Trophoblast cell (in vitro differentiated cells and primary cell): ENCODE data around the gene WIZ.

Experiments
- DNase-seq, 2 donors: peaks; one replicate each; pipeline ENCODE4 v3.0.0-alpha.2; 2016
- H2AFZ ChIP-seq: 2 replicates; pipeline ENCODE4 v1.6.1; 2013; ENCODE audit warnings: low read length, moderate library complexity, mild to moderate bottlenecking; ENCODE audit not compliant: insufficient read depth, poor library complexity
- H2AK5ac ChIP-seq: 2 replicates; pipeline ENCODE4 v1.6.1; 2013; ENCODE audit warnings: mild to moderate bottlenecking, low read length
- H2BK120ac ChIP-seq: 2 replicates; pipeline ENCODE4 v1.6.1; 2013; ENCODE audit warnings: low read length, mild to moderate bottlenecking, moderate library complexity; ENCODE audit not compliant: insufficient read depth, poor library complexity
- H2BK12ac ChIP-seq: 2 replicates; pipeline ENCODE4 v1.6.1; 2013; ENCODE audit warnings: mild to moderate bottlenecking, low read length, moderate library complexity
- H2BK5ac ChIP-seq: 2 replicates; pipeline ENCODE4 v1.6.1; 2013; ENCODE audit warnings: low read length, low read depth, moderate library complexity, mild to moderate bottlenecking; ENCODE audit not compliant: poor library complexity
- H3K14ac ChIP-seq: 2 replicates; pipeline ENCODE4 v1.6.1; 2013; ENCODE audit warnings: mild to moderate bottlenecking, low read length
- H3K18ac ChIP-seq: 2 replicates; pipeline ENCODE4 v1.6.1; 2013; ENCODE audit warnings: mild to moderate bottlenecking, low read length
- H3K23ac ChIP-seq: 2 replicates; pipeline ENCODE4 v1.6.1; 2013; ENCODE audit warnings: low read length
- H3K27ac ChIP-seq: 2 replicates; pipeline ENCODE4 v1.5.1; 2013; ENCODE audit warnings: low read depth, mild to moderate bottlenecking, inconsistent platforms, low read length, moderate library complexity
- H3K27me3 ChIP-seq: 2 replicates; pipeline ENCODE4 v1.6.1; 2013; ENCODE audit warnings: inconsistent platforms, mild to moderate bottlenecking, low read length, moderate library complexity; ENCODE audit not compliant: insufficient read depth
- H3K36me3 ChIP-seq, 2 experiments: 1 replicate in 1 of 2; 2 replicates in 1 of 2; pipeline ENCODE4 v1.6.1; 2013; ENCODE audit warnings: low read length in 2 of 2, mild to moderate bottlenecking in 2 of 2, moderate library complexity in 1 of 2; ENCODE audit not compliant: insufficient read depth in 2 of 2, control insufficient read depth in 1 of 2
- H3K4ac ChIP-seq: 2 replicates; pipeline ENCODE4 v1.6.1; 2013; ENCODE audit warnings: low read depth, mild to moderate bottlenecking, low read length, moderate library complexity
- H3K4me1 ChIP-seq, 2 experiments: 1 replicate in 1 of 2; 2 replicates in 1 of 2; pipeline ENCODE4 v1.6.1; 2013; ENCODE audit warnings: low read length in 2 of 2, mild to moderate bottlenecking in 2 of 2, moderate library complexity in 1 of 2; ENCODE audit not compliant: insufficient read depth in 2 of 2, control insufficient read depth in 1 of 2
- H3K4me2 ChIP-seq: 2 replicates; pipeline ENCODE4 v1.6.1; 2013; ENCODE audit warnings: inconsistent platforms, mild to moderate bottlenecking, low read length, moderate library complexity
- H3K4me3 ChIP-seq: 2 replicates; pipeline ENCODE4 v1.5.1; 2013; ENCODE audit warnings: mild to moderate bottlenecking, low read depth, low read length, inconsistent platforms
- H3K79me1 ChIP-seq: one replicate; pipeline ENCODE4 v1.6.1; 2013; ENCODE audit warnings: low read length
- H3K79me2 ChIP-seq: 2 replicates; pipeline ENCODE4 v1.6.1; 2013; ENCODE audit warnings: low read length, mild to moderate bottlenecking; ENCODE audit not compliant: control insufficient read depth, insufficient read depth, poor library complexity
- H3K9ac ChIP-seq: 2 replicates; pipeline ENCODE4 v1.6.1; 2013; ENCODE audit warnings: mild to moderate bottlenecking, low read length
- H3K9me3 ChIP-seq: 2 replicates; pipeline ENCODE4 v1.6.1; 2013; ENCODE audit warnings: low read depth, mild to moderate bottlenecking, control low read depth, inconsistent platforms, low read length; ENCODE audit not compliant: insufficient read depth
- H4K12ac ChIP-seq: 2 replicates; pipeline ENCODE4 v1.6.1; 2013; ENCODE audit warnings: low read depth, mild to moderate bottlenecking, low read length, moderate library complexity
- H4K8ac ChIP-seq: 2 replicates; pipeline ENCODE4 v1.6.1; 2013; ENCODE audit warnings: low read depth, mild to moderate bottlenecking, low read length, moderate library complexity
- H4K91ac ChIP-seq: one replicate; pipeline ENCODE4 v1.6.1; 2013; ENCODE audit warnings: low read depth, mild to moderate bottlenecking, low read length, moderate library complexity
- WGBS: extraction: QIAGEN DNeasy Blood & Tissue Kit; methylation state at CpG from one replicate; pipeline ENCODE4 v1.1.7; 2013; ENCODE audit warnings: missing lambda C conversion rate; ENCODE audit not compliant: insufficient read length, insufficient coverage; ENCODE audit errors: extremely low coverage; 5-methylcytosine and 5-hydroxymethylcytosine counted together

Gene WIZ

DNA sequence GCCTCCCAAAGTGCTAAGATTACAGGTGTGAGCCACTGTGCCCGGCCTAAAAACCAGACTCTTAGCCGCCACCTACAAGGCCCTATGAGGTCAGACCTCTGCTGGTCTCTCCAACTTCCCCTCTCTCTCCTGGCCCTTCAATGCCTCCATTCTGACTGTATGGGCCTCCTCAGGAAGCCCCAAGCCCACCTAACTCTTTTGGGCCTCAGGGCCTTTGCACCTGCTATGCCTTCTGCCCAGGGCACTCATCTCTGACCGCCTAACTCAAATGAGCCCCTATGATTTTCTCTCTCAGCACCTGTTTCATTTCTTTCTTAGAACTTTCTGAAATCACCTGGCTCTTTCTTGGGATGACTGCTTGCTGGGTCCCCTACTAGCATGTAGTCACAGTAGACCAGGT is 6.4 kb downstream of the WIZ start:
- Histone ChIP-seq H3K27me3 (no peaks in the 10 kb centered on the region), H2BK5ac (no peak overlapping the region), H2BK120ac (no peak overlapping the region), H2AFZ (no peak overlapping the region), H3K14ac (no peak overlapping the region), H4K12ac (no peak overlapping the region), H4K91ac (no peak overlapping the region), H3K36me3 (no peaks in the 10 kb centered on the region), H2AK5ac (no peak overlapping the region), H3K4me1 (no peaks in the 10 kb centered on the region), H3K4me2 (no peak overlapping the region), H3K9me3 (no peaks in the 10 kb centered on the region), H3K4ac (no peak overlapping the region), H3K79me1 (no peaks in the 10 kb centered on the region), H3K4me3 (no peak overlapping the region), H3K18ac (no peak overlapping the region), H3K23ac (no peak overlapping the region), H3K27ac (no peak overlapping the region), H3K79me2 (no peaks in the 10 kb centered on the region), H2BK12ac (no peak overlapping the region), H4K8ac (no peak overlapping the region), H3K9ac (no peak overlapping the region)
- WGBS: no CpG with 5 or more reads among the region's 3 CpGs
- no peak for DNase-seq

DNA sequence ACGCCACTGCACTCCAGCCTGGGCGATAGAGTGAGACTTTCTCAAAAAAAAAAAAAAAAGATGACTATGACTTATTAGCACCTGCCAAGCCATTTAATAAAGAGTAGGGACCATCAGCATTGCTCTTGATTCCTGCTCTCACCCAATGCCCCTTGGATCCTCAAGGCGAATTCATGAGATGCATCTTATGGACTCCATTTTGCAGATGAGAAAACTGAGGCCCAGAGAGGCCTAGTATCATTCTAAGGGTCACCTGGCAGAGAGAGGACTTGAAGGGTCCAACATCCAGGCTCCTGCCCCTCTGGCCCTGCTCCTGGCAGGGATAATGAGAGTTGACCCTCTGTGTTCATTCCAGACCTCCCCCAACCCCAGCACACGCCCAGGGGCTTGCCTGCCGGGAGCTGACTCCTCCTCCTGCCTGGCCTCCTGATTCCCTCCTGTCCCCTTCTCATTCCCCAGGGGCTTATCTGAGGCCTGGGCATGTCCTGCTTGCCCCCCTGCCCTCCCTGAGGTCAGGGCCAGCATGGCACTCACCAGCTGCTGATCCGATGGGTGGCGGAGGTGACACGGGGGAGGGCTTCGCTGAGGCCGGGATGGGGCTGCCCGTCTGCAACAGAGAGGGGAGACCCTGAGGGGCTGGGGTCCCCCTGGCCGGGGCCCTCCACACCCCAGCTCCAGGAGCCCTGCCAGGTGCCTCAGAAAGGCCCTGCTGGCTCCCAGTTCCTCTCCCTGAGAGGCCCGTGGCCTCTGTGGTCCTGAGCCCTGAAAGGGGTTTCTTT is 7.4 kb downstream of the WIZ start:
- Histone ChIP-seq H3K79me2 (no peaks in the 10 kb centered on the region), H3K9me3 (no peaks in the 10 kb centered on the region), H4K91ac (no peak overlapping the region), H2AFZ (no peak overlapping the region), H3K36me3 (no peaks in the 10 kb centered on the region), H3K27me3 (no peaks in the 10 kb centered on the region), H3K4ac (no peak overlapping the region), H3K4me2 (no peak overlapping the region), H3K14ac (no peak overlapping the region), H3K27ac (no peak overlapping the region), H3K4me1 (no peaks in the 10 kb centered on the region), H4K12ac (no peak overlapping the region), H3K23ac (no peak overlapping the region), H4K8ac (no peak overlapping the region), H2BK12ac (no peak overlapping the region), H2AK5ac (no peak overlapping the region), H3K18ac (no peak overlapping the region), H3K9ac (no peak overlapping the region), H2BK120ac (no peak overlapping the region), H3K79me1 (no peaks in the 10 kb centered on the region), H2BK5ac (no peak overlapping the region), H3K4me3 (no peak overlapping the region)
- no peak for DNase-seq
- no CpG with 5 or more reads among the region's 13 CpGs for WGBS

DNA sequence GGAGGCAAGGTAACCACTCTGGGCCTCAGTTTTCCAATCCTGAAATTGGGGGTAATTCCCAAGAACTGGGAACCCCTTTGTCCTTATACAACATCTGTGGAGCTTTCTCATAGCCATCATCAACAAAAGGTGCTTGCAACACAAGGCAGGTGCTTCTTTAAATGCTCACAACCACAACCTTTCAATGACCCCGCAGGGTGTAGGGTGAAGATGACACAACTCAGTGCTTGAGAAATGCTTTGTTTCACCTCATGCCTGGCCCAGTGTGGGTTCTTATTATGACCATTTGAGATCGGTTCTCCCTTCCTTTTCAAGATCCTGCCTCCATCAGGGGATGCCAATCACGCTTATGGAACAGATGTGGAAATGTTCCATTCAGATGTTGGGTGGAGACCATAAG is 8.4 kb downstream of the WIZ start:
- Histone ChIP-seq H3K18ac (no peak overlapping the region), H4K91ac (no peak overlapping the region), H3K9ac (no peak overlapping the region), H3K4me1 (no peaks in the 10 kb centered on the region), H3K27ac (no peak overlapping the region), H3K27me3 (no peaks in the 10 kb centered on the region), H2BK120ac (no peak overlapping the region), H3K9me3 (peaks cover 2% of the 10 kb centered on the region), H3K79me2 (no peaks in the 10 kb centered on the region), H4K12ac (no peak overlapping the region), H2AFZ (no peak overlapping the region), H4K8ac (no peak overlapping the region), H3K4ac (no peak overlapping the region), H2BK5ac (no peak overlapping the region), H3K14ac (no peak overlapping the region), H3K79me1 (no peaks in the 10 kb centered on the region), H3K36me3 (no peaks in the 10 kb centered on the region), H2AK5ac (no peak overlapping the region), H3K4me2 (no peak overlapping the region), H3K23ac (no peak overlapping the region), H3K4me3 (no peak overlapping the region), H2BK12ac (no peak overlapping the region)
- DNase-seq: peak in 1 of 2 donors; percentile 26
- WGBS: no CpG with 5 or more reads among the region's 3 CpGs

DNA sequence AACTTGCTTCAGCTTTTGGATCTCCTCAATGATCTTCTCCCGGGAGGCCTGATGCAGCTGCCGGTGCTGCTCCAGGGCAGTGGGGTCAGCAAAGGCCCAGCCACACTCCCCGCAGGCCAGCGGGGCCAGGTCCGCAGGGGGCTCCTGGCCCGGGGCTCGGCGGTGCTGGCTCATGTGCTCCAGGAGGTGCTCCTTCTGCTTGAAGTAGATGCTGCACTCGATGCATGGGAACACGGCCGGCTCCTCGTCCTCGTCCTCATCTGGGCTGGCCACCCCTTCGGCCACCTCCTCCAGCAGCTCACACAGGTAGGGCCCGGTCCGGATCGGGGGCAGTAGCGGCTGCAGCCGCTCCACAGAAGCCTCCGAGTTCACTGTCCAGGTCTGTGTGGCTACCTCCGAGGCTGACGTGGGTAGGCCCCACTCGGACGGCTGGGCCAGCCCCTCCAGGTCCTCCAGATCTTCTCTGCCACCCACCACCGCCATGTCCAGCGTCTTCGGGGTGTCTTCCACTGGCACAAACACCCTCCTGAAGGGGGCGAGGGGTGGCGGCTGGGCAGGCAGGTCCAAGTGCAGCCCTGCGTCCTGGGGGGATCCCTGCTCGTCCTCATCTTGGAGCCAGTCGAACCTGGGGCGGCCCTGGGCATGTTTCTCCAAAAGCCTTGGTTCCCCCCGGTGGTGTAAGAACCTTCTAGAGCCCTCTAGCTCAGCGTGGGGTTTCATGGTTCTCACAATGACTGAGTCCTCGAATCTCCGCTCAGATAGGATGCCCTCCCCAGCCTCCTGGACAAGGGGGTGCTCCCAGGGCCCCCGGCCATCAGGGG is 9.7 kb downstream of the WIZ start:
- H2BK12ac ChIP-seq: no peak overlapping the region
- no peak overlapping the region for H3K18ac ChIP-seq
- no peak overlapping the region for H2AK5ac ChIP-seq
- no peaks in the 10 kb centered on the region for H3K4me1 ChIP-seq
- no peaks in the 10 kb centered on the region for H3K27me3 ChIP-seq
- H3K4me2 ChIP-seq: no peak overlapping the region
- no peak overlapping the region for H4K91ac ChIP-seq
- no peak overlapping the region for H3K14ac ChIP-seq
- peaks cover 2% of the 10 kb centered on the region for H3K9me3 ChIP-seq
- no peak overlapping the region for H2AFZ ChIP-seq
- no peak overlapping the region for H2BK120ac ChIP-seq
- whole genome bisulfite sequencing: no CpG with 5 or more reads among the region's 38 CpGs
- H3K79me2 ChIP-seq: no peaks in the 10 kb centered on the region
- H3K4me3 ChIP-seq: no peak overlapping the region
- H2BK5ac ChIP-seq: no peak overlapping the region
- H3K36me3 ChIP-seq: no peaks in the 10 kb centered on the region
- no peak overlapping the region for H3K9ac ChIP-seq
- no peak overlapping the region for H3K27ac ChIP-seq
- no peaks in the 10 kb centered on the region for H3K79me1 ChIP-seq
- no peak for DNase-seq
- no peak overlapping the region for H4K12ac ChIP-seq
- H3K23ac ChIP-seq: no peak overlapping the region
- no peak overlapping the region for H3K4ac ChIP-seq
- no peak overlapping the region for H4K8ac ChIP-seq
